HCT116 (cell line): ENCODE results near the gene RIF1.

Source experiments
- CTCF ChIP-seq, 3 experiments: fragments of 200-600 bp in 1 of 3; sonication (generic) in 1 of 3; IDR thresholded peaks in 2 of 3; conservative IDR thresholded peaks in 1 of 3; 2 replicates each; pipeline ENCODE4 v1.5.1; 2012 to 2017; ENCODE audit warnings: low read depth in 2 of 3, low read length in 2 of 3, antibody characterized with exemption in 1 of 3, borderline replicate concordance in 1 of 3, control low read depth in 1 of 3, mild to moderate bottlenecking in 1 of 3, mixed read lengths in 1 of 3, mixed run types in 1 of 3, moderate library complexity in 1 of 3; ENCODE audit not compliant: insufficient read depth in 1 of 3
- EZH2 ChIP-seq: fragments of 200-600 bp; sonication (generic); IDR thresholded peaks from 2 replicates; pipeline ENCODE4 v1.6.1; 2017; ENCODE audit warnings: antibody characterized with exemption, mixed run types
- POLR2A ChIP-seq: IDR thresholded peaks from 2 replicates; pipeline ENCODE4 v1.7.0; 2011; ENCODE audit warnings: borderline replicate concordance; ENCODE audit not compliant: insufficient read depth, insufficient read length; ENCODE audit errors: extremely low read depth

GRCh38 chr2:151459358-151459757, 49.7 kb downstream of the RIF1 start:
- no peak for TF ChIP-seq POLR2A
- no peak for TF ChIP-seq CTCF (IDR thresholded peaks at IDR 0.05 in 2 of 3, conservative IDR thresholded peaks at IDR 0.05 in 1 of 3; ENCODE audit: borderline replicate concordance in 1 of 3, insufficient read depth in 1 of 3, low read depth in 2 of 3, low read length in 2 of 3)
- no peak for TF ChIP-seq EZH2
